HG02970 (cell line): ENCODE results near the gene ATF6B.

Experiments
- ATAC-seq: cut with Tn5 transposase; IDR thresholded peaks from one replicate; pipeline ENCODE4 v1.9.1; 2021; ENCODE audit warnings: mild to moderate bottlenecking, moderate library complexity, moderate number of reproducible peaks; ENCODE audit not compliant: unreplicated experiment, low FRiP score

The ATF6B gene

DNA sequence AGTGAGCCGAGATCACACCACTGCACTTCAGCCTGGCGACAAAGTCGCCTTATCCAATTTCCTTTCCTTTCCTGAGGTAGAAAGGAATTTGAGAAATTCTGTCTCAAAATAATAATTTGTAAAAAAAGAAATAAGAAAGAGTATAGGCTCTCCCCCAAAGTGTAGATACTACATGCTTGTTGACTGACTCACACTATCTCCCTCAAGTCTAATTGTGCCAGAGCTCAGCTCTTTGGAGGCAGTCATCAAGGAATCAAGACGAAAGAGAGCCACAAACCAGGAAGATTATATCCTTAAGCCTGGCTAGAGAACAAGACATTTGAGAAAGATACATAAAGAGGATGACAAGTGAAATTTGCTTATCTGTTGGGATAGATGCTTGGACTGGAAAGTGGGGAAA is 5.7 kb upstream of the ATF6B start:
- no peak for ATAC-seq

DNA sequence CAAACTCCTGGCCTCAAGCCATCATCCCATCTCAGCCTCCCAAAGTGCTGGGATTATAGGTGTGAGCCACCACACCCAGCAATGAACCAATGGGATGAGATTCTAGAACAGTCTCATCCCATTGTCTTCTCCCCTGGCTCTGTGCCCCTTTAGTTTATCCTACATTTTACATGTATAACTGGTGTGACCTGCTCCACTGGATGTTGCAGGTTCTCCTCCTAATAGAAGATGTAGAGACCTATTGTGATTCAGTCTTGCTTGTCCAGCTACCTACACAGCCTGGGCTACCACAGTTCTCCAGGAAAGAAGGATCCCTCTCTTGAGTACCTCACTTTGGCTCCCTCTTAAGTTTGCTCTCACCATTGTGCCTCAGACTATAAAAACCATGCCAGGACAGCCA is 4.1 kb upstream of the ATF6B start:
- no peak for ATAC-seq

DNA sequence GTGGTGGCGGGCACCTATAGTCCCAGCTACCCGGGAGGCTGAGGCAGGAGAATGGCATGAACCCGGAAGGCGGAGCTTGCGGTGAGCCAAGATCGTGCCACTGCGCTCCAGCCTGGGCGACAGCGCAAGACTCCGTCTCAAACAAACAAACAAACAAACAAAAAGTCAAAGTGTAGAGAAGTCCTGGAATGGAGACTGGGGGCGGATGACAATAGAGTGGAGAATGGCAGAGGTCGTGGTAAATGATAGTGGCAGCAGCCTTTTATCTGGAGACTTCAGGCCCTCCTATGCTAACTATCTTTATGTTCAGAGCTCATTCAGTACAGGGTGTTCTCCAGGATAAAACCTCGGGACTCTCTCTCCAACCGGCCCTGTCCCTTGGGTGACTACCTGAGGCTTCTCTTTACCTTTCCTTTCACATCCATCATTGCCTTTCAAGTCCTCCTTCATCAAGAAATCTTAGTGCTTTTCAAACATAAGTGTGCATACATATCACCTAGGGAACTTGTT is 3.4 kb upstream of the ATF6B start:
- no peak for ATAC-seq

DNA sequence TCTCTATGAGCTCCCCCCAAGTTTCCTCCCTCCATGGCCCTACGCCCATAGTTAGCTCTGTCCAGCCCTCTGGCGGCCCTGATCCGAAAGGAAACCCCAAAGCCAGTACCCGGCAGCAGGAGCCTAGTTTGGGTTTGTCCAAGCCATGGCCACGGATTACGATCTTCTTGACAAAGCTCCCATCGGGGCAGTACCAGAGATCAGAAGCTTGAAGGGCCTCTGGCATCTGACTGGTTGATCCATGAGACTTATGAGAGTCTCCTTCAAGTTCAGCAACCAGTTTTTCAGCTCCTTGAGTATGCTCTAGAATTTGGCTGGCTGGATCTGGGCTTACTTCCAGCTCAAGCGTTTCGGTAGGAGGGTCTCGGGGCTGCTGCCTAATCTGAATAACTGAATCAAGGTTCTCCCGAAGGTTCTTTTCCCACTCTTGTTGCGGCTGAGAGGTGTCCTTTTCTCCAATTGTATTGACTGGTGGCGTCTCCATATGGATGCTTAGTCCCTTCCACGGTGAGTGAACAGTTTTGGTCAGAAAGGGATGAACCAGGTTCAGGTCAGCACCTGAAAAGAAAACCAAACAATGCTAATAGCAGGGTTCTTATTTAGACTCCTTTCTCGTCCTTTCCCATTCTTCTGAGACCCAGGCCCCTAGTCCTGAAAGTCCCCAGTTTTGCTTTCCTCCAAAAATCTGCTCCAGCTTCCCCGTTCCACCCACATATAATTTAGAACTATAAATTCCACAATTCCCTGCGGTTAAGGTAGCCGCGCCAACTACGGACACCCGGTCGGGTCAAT is 1.4 kb upstream of the ATF6B start:
- ATAC-seq: no peak

DNA sequence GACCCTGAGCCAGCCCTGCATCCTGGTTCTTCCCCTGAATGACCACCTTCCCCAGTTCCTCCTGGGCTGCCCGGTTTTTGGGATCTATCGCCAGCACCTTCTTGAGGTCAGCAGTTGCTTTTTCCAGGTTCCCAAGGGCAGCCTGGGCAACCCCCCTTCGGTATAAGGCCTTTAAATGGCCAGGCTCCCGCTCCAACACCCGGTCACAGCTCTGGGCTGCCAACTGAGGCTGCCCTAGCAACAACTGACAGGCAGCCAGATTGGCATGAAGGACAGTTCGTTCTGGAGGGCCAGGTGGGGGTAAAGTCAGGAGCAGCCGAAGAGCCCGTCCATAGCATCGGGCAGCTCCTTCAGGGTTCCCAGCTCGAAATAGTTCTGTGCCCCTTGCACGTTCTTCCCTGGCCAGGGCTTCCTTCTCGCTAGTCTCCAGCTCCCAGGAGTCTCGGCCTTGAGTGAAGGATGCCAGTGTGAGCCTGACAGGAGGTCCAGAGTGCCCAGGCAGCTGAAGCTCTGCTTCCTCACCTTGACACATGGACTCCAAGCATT is 778 bp upstream of the ATF6B start:
- no peak for ATAC-seq

DNA sequence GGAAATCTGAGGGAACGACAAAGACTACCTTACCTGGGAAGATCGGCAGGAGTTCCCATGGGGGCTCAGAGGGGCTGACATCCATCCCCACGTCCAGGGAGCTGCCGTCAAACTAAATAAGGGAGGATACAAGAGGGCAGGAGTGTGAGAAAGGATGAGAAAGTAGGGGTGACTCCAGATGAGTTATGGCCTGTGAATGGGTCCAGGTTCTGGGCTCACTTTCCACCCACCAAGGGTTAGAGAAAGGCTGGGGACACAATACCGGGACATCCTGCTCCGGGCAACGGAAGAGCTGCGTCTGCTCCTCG is 683 bp downstream of the ATF6B start:
- no peak for ATAC-seq

DNA sequence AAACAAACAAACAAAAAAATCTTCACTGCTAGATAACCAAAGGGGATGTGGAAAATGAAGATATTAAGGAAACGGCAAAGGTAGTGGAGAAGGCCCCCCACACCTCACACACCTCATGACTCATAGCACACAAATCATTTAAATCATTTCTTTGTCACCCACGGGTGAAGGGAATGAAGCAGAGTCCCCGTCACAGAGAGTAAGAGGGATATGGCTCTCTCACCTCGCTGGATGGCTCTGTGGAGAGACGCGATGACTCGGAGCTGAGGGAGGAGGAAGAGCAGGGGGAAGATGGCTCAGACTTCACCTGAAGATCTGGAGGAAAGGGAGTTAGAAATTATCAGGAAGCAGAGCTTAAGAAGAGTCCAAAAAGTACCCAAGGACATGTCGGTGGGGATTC is 1.2 kb downstream of the ATF6B start:
- ATAC-seq: no peak

DNA sequence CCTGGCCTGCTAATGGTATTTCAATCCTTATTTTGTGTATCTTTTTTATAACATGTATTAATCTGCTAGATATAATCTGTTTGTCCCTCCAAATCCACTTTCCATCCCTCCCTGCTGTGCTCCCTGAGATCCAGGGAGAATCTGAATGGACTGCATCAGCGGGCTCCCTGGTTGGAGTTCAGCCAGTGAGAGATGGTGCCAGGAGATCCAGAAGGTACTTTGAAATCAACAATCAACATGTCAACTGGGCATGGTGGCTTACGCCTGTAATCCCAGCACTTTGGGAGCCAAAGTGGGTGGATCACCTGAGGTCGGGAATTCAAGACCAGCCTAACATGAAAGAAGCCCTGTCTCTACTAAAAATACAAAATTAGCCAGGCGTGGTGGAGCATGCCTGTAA is 4.4 kb downstream of the ATF6B start:
- no peak for ATAC-seq

DNA sequence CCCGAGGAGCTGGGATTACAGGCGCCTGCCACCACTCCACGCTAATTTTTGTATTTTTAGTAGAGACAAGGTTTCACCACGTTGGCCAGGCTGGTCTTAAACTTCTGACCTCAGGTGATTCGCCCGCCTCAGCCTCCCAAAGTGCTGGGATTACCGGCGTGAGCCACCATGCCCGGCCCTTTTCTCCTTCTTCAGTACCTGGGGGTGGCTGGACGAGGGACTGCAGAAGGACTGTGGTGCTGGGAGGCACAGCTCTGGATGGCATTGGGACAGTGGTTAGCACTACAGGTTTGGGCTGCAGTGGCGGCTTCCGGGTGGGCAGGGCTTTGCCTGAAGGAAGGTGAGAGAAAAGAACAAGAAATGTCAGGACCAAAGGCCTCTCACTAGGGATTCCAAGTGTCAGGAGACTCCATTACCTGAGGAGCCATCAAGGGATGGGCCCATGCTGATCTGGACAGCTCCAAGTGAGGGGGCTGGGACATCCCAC is 7.4 kb downstream of the ATF6B start:
- no peak for ATAC-seq

DNA sequence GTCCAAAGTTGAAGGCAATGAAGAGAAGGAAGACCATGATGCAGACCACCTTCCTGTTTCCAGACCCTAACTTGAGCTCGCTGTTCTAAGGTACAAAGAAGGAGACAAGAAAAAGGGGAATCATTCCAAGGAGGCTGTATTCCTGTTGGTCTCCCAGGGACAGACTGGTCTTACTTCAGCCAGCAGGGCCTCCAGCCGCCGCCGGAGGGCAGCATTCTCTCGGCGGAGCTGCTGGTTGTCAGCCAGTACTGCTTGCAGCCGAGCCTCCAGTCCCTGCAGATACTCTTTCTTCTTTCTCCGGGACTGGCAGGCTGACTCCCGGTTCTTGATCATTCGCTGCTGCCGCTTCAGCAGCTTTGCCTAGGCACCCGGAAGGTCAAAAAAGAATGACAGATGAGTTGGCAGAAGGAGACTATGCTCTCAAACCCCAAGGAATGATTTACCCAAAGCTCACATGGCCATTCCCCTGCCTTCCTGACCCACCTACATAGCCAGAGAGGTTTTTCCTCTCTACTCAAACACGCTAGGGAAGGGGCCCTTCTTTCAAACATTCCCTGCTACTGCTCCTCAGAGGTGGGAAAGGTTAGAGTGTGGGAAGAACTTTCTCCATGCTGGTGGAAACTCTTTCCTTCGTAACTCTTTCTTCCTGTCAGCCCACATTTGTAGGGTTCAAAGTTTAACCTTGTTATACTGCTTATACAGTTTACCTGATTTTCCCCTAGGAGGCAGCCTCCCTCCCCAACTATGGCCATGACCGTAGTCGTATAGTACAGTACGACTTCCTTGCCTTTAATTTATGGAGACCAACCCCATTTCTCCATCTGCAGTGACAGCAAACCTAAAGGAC is 9.0 kb downstream of the ATF6B start:
- ATAC-seq: no peak

DNA sequence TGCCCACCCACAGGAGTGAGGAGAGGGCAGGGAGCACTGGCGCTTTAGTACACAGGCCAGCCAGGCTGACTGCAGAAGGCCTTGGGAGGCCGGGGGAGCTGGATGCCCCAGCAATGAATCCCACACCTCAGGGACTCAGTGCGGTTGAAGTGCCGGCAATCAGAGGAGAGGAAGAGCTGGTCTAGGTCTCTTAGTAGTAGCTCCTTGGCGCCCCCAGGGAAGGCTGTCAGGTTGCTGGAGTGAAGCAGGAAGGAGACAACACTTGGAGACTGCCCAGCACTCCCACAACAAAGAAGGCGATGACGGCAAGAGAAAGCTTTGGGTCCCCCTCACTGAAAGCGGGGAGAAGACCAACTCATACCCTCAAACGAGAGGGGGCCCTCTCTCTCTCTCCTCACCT is 10.6 kb downstream of the ATF6B start:
- ATAC-seq: no peak

DNA sequence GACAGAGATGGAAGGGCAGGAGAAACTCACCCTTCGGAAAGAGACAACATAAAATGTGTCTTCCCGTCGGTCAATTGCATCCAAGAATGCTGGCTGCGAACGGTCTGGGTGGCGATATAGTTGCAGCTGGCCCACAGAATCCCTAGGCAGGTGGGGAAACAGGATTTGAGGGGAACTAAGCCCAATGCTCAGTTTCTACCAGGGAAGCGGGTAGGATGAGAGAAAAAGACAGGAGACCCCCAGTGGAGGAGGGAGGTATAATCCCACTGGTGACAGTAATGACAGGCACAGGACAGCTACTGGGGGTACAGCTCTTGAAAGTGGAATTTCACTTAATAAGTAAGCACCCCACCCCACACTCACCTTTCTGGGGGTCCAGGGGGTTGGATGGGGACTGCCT is 11.4 kb downstream of the ATF6B start:
- no peak for ATAC-seq

DNA sequence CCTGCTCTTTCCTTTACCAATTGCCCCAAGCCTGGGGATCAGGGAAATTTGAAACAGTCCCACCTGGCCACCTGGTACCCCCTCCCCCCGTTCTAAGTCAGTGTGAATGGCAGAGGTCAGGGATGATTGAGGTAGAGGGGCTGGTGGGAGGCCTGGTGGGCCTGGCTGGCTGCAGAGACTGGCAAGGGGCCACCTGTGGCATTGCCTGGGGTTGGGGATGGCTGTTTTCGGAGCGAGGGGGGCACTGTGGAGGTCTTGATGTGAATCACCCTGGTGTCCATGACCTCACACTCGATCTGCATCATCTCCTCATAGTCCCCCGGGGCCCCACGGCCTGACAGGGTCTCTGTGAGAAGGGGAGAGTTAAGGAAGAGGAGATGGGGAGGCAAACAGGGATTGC is 12.4 kb downstream of the ATF6B start:
- no peak for ATAC-seq

DNA sequence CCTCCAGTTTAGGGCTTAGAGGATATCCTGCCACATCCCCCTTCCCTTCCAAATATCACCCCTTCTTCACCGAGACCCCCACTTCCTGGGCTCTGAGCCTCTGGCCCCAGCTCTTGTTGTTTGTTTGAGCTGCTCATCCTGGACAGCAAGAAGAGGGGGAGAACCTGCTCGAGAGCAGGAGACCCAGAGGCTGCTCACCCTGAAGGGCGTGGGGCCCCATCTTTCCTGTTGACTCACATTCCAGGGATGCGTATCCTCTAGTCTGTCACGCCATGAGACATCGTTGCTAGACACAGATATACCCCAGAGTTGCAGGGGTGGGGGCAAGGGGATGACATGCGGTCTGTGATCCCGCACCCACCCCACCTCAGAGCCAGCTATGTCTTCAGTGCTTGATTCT is 13.2 kb downstream of the ATF6B start:
- no peak for ATAC-seq

DNA sequence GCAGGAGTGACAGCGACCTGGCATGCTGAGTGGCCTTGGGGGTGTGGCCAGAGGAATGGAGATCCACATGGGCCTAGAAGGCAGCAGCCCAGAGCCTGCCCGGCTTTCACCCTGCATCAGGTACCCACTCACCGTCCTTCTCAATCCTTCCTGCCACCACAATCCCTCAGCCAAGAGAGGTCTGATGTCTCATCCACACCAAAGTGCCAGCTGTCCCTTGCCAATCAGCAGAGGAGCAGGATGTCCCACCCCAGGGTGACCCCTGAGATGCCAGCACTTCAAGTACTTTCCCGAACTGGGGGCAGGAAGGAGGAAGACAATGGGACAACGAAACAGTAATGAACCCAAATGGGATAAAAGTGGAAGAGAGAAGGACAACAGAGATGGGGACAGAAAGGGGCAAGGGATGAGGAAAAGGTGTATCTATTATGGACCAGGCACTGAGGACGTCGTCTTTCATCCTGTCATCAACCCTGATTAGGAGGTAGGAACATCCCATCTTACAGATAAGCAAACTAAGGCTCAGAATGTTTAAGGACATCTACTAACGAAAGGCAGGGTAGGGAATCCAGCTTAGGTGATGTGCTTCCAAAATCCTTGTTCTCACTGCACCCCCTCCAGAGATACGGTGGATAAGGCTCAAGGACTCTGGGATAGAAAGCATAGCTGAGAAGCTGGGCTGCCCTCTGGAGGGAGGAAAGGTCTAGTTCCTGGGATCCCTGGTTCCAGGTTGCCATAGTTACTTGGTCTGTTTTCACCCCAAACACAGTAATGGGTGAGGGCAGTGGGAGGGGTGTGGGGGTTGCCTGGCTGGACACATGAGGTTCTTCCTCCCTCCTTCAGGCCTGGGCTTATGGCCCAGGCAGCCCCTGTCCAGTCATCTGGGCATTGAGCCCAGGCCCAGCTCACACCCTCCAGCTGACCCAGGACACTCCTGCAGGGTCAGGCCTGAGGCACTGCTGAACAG is 14.4 kb downstream of the ATF6B start:
- no peak for ATAC-seq

DNA sequence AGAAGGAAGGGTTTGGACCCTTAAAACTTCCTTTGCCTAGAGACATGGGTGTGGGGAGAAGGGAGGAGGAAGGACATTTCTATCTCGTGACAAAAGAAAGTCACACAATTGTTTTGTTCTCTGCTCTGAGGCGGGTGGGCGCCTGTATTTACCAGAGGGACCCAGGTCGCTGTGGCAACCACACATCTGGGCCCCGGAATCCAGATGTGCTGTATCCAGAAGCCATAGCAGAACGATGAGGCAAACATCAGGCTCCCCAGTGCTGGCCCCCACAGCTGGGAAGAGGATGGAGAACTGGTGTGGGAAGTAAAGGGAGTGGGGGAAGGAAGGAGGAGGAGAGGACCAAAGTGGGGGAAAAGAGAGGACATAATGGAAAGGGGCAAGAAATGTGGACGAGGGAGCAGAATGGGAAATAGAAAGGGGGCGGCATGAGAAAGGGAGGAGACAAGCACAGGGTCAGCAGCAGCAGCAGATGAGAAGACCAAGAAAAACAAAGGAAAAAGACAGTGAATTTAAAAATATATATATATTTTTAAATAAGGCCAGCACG is 15.5 kb downstream of the ATF6B start:
- no peak for ATAC-seq

DNA sequence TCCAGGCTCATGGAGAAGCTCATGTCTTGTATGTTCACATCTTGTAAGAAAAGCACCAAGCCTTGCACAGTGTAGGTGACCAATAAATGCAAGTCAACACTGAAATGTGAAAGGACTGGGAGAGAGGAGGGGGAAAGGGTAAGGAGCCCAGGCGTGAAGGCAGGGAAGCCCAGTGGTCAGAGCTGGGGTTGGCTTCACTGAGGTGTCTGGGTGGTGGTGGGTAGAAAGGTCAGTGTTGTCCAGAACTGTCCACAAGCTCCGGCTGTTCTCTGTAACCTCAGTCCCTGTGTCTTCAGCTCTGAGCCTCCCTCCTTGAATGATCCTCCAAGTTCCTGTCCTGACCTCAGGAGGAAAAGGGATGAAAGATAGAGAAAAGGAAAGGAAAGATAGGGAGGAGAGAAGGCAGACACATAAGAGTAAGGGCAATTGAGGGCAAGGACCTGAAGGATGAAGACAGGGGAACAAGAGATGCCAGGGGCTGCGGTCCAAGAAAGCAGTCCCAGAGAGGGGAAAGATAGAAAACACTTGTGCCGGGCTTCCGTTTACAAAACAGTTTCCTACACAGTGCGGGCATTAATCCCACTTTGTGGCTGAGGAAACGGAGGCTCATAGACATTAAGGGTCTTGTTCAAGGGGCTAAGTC is 16.5 kb downstream of the ATF6B start:
- ATAC-seq: no peak

DNA sequence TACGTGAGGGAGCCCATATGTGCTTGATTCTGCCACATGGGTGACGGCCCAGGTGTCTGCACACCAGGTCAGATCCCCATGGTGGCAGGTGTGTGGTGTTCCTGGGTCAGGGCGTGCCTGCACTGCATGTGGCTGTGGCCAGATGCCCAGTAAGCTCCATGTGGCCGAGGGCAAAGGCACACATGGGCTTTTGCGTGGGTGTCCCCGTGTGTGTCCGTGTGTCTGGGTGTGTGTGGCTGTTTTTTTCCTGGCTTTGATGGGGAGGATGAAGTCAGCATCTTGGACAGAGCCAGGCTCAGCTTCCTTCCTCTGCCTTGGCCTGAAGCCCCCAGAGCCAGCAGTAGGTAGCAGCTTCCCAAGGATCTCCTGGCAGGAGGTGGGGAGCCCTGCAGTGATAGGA is 17.4 kb downstream of the ATF6B start:
- ATAC-seq: no peak

DNA sequence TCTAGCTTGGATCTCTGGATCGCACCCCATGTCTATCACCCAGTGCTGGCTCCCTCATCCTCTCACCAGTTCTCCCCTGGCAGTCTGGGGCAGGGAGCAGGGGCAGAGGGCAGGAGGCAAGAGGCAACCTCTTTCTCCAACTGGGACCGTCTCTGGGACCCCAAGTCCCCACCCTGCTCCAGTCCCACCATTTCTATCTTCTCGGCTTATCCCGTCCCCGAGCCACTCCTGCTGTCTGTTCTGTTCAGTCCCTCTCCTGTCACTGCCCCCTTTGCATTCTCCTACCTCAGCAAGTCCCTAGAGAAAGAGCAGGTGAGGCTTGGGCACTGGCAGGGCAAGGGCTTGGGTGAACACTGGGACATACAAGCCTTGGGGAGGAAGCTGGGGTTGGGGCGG is 18.3 kb downstream of the ATF6B start:
- no peak for ATAC-seq
